ENCODE measurements around the gene USP20. TPM values are rescaled to one million over a fixed set of nuclear protein-coding genes. Genes with fewer than 3 reads are reported as not detected.

USP20 gene
- total RNA-seq, 1 experiment from 2014 or later = 16.8 TPM

DNA sequence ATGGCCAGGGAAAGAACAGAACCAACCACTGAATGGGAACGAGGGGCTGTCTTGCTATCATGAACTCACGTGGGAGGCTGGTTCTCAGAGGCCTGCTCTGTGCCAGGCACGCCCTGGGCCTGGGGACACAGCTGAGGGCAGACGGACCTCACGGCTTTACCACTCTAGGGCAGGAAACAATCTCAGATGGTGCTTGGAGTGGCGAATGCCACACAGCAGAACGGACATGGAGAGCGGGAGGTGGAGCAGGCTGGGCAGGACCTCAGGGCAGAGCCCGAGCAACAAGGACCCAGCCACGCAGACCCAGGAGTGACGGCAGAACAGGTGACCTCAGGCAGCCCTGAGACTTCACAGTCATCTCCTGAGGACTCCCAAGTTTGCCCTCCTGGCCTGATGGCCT, 20.0 kb upstream of the USP20 start:
- TF ChIP-seq, protein P1, sequence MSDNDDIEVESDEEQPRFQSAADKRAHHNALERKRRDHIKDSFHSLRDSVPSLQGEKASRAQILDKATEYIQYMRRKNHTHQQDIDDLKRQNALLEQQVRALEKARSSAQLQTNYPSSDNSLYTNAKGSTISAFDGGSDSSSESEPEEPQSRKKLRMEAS (IDR thresholded peaks at IDR 0.05) = no peak
- no peak for TF ChIP-seq ZFX (IDR thresholded peaks at IDR 0.05)
- ChIA-PET POLR2A (no interaction called here), CTCF (no interaction called here), RAD21 (ENCODE audit: low non-redundant PET in 1 of 2, low total read pairs in 2 of 2, uncharacterized antibody in 2 of 2, unreplicated experiment in 2 of 2) (no interaction called here)
- no peak for DNase-seq (ENCODE audit: low read depth, low spot score)
- H3K9me3 ChIP-seq (ENCODE audit: control insufficient read depth in 1 of 2, insufficient read depth in 1 of 2, low read depth in 1 of 2, low read length in 2 of 2) = no peaks in the 10 kb centered on the region
- H3K79me2 ChIP-seq (ENCODE audit: insufficient read depth, low read length) = no peaks in the 10 kb centered on the region
- BruUV-seq (replicated peaks) = no TSS peak
- no peaks in the 10 kb centered on the region for H3K4me1 ChIP-seq (ENCODE audit: control insufficient read depth in 1 of 2, insufficient read depth in 2 of 2, low read length in 2 of 2)
- no peaks in the 10 kb centered on the region for H3K9me2 ChIP-seq (ENCODE audit: insufficient read depth)
- H3K36me3 ChIP-seq (ENCODE audit: control insufficient read depth in 1 of 2, insufficient read depth in 2 of 2, low read length in 2 of 2) = peaks cover 8 to 18% of the 10 kb centered on the region in 2 experiments; a peak in 3 of 4 replicates
- ATAC-seq = no peak
- no peaks in the 10 kb centered on the region for H3K27me3 ChIP-seq (ENCODE audit: insufficient read depth, low read length)
- no peak overlapping the region for H3K4me2 ChIP-seq (ENCODE audit: low read length)
- 0 out of 2 replicates have a peak, but pooled peaks cover 3% of the 10 kb centered on the region for H4K20me1 ChIP-seq (ENCODE audit: insufficient read depth)
- H3K27ac ChIP-seq (ENCODE audit: low read depth, low read length) = no peak overlapping the region
- intact Hi-C loops (cut with micrococcal nuclease) = no loop called here
- H2AFZ ChIP-seq (ENCODE audit: low read depth, low read length, poor library complexity, severe bottlenecking) = no peak overlapping the region
- no peak overlapping the region for H3K9ac ChIP-seq (ENCODE audit: low read length)
- no peak overlapping the region for H3K4me3 ChIP-seq (replicated peaks in 1 of 2; ENCODE audit: low read depth in 1 of 2, low read length in 2 of 2)

DNA sequence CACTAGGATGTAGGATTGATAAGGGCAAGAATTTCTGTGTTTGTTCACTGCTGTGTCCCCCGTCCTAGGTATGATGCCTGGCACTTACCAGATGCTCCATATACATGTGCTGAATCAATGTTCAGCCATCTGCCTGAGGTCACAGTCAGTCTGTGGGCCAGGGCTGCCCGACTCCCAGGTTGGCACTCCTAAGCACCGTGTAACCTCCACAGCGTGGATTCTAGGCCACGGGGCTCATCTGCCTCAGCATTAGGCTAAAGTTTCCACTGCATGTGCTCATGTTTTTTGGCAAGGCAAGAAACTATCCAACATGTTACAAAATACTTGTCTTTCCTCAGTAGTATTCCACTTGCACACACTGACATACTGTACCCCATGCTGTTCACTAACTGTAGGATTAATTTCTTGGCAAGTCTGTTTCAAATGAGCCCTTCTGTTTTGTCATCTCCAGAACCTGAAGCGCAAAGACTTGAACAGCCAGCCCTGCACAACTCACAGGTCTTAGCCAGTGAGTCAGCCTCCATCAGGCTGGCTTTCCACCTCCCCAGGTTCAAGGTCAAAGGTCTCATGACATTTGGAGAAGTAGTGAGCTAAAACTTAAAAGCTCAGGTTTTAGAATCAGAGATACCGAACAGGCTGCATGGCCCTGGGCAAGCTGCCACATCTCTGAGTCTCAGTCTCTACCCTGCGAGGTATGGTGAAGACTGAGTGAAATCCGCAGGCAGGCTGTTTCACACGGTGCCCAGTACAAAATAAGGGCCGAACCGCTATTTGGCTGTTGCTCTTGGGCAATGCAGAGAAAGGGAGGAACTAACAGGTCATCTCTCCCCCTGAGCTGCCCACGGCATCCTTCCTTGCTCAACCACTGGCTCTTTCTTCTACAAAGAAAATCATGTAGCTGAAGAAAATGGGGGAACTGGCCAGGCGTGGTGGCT, 18.5 kb upstream of the USP20 start:
- no TSS peak for BruUV-seq (replicated peaks)
- Histone ChIP-seq H3K27me3 (ENCODE audit: insufficient read depth, low read length) (no peaks in the 10 kb centered on the region), H3K79me2 (ENCODE audit: insufficient read depth, low read length) (no peaks in the 10 kb centered on the region), H3K4me3 (replicated peaks in 1 of 2; ENCODE audit: low read depth in 1 of 2, low read length in 2 of 2) (no peak overlapping the region), H3K36me3 (ENCODE audit: control insufficient read depth in 1 of 2, insufficient read depth in 2 of 2, low read length in 2 of 2) (peaks cover 16% of the 10 kb centered on the region in 2 experiments; a peak in 3 of 4 replicates), H3K4me1 (ENCODE audit: control insufficient read depth in 1 of 2, insufficient read depth in 2 of 2, low read length in 2 of 2) (no peaks in the 10 kb centered on the region), H3K27ac (ENCODE audit: low read depth, low read length) (no peak overlapping the region), H2AFZ (ENCODE audit: low read depth, low read length, poor library complexity, severe bottlenecking) (no peak overlapping the region), H3K4me2 (ENCODE audit: low read length) (no peak overlapping the region), H3K9ac (ENCODE audit: low read length) (no peak overlapping the region), H3K9me3 (ENCODE audit: control insufficient read depth in 1 of 2, insufficient read depth in 1 of 2, low read depth in 1 of 2, low read length in 2 of 2) (no peaks in the 10 kb centered on the region), H4K20me1 (ENCODE audit: insufficient read depth) (0 out of 2 replicates have a peak, but pooled peaks cover 3% of the 10 kb centered on the region), H3K9me2 (ENCODE audit: insufficient read depth) (no peaks in the 10 kb centered on the region)
- intact Hi-C loops (cut with micrococcal nuclease) = no loop called here
- TF ChIP-seq POLR2AphosphoS5 (IDR thresholded peaks at IDR 0.05; ENCODE audit: low read depth, low read length) (no peak), ZNF274 (IDR thresholded peaks at IDR 0.05; ENCODE audit: low read depth, low read length) (no peak), JUND (IDR thresholded peaks at IDR 0.05) (no peak)
- ChIA-PET CTCF (no interaction called here), RAD21 (ENCODE audit: low non-redundant PET in 1 of 2, low total read pairs in 2 of 2, uncharacterized antibody in 2 of 2, unreplicated experiment in 2 of 2) (interaction anchor here (0.6 to 0.7 kb wide), 2 partner anchors 22 to 191 kb away, joined by 3 to 4 read pairs; partner anchors contain the start of gene NTMT1 (in 1 of the 2)), POLR2A (no interaction called here)
- no peak for DNase-seq (ENCODE audit: low read depth, low spot score)
- no peak for ATAC-seq

Measured in HCT116 (cell line).